ENCODE measurements around the gene FBXO36.

DNA sequence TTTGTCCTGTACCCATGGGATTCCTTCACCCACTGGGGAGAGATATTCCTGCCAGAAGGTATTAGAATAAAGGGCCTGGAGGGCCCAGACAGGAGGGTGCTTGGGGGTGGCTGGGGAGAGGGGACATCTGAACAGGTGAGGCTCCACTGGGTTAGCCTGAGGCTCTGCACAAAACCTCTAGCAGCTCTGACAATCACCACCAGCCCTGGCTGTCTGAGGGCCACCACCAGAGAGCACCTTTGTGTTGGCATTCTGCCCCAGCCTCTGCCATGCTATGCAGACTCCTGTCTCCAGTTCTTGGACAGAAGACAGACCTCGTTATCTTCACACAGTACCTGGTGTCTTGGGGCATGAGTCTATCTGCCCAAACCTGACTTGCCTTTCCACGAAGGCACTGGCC is 121.2 kb downstream of the FBXO36 start:
- TF ChIP-seq, protein P1, sequence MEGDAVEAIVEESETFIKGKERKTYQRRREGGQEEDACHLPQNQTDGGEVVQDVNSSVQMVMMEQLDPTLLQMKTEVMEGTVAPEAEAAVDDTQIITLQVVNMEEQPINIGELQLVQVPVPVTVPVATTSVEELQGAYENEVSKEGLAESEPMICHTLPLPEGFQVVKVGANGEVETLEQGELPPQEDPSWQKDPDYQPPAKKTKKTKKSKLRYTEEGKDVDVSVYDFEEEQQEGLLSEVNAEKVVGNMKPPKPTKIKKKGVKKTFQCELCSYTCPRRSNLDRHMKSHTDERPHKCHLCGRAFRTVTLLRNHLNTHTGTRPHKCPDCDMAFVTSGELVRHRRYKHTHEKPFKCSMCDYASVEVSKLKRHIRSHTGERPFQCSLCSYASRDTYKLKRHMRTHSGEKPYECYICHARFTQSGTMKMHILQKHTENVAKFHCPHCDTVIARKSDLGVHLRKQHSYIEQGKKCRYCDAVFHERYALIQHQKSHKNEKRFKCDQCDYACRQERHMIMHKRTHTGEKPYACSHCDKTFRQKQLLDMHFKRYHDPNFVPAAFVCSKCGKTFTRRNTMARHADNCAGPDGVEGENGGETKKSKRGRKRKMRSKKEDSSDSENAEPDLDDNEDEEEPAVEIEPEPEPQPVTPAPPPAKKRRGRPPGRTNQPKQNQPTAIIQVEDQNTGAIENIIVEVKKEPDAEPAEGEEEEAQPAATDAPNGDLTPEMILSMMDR (IDR thresholded peaks at IDR 0.05) = no peak
- no peak for TF ChIP-seq POLR2A (IDR thresholded peaks at IDR 0.05)
- no peak for TF ChIP-seq EP300 (IDR thresholded peaks at IDR 0.05)
- no peak for TF ChIP-seq POLR2AphosphoS5 (IDR thresholded peaks at IDR 0.05)

All from upper lobe of left lung (tissue), 4 donors.